ENCODE measurements around the gene SLC7A4. TPM values are rescaled to one million over a fixed set of nuclear protein-coding genes. Genes with fewer than 3 reads are reported as not detected.

Gene SLC7A4
- polyA plus RNA-seq, 1 donor from 2014 or later: not detected

GRCh38 chr22:21070690-21071615 is 38.6 kb upstream of the SLC7A4 start (continued):
- TF ChIP-seq SMC3 (conservative IDR thresholded peaks at IDR 0.05; ENCODE audit: poor library complexity): no peak

DNA sequence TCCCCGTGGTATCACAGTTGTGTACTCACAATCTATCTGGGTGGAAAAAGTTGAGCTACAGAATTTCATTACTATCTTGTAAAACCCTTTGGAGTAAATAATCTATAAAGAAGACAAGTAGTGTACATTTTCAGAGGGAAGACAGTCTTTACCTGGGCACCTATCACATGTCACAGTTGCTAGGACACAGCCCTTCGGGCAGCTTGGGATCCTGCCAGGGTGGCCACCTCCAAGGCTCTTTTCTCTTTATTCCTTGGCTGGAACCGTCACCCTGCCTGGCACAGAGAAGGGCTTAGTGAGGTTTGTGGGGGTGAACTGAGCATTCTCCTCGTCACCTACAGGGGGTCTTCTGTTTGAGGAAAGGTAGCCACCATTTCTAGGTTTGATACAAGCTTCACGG is 37.0 kb upstream of the SLC7A4 start:
- no peaks in the 10 kb centered on the region for H4K20me1 ChIP-seq (ENCODE audit: insufficient read depth)
- H3K4me3 ChIP-seq (ENCODE audit: low read length): no peak overlapping the region
- no peaks in the 10 kb centered on the region for H3F3A ChIP-seq (ENCODE audit: insufficient read depth, low read length, poor library complexity, severe bottlenecking)
- no peak for TF ChIP-seq CTCF (IDR thresholded peaks at IDR 0.05; ENCODE audit: poor library complexity, severe bottlenecking)
- no peak for TF ChIP-seq RAD21 (conservative IDR thresholded peaks at IDR 0.05)
- TF ChIP-seq, protein P1, sequence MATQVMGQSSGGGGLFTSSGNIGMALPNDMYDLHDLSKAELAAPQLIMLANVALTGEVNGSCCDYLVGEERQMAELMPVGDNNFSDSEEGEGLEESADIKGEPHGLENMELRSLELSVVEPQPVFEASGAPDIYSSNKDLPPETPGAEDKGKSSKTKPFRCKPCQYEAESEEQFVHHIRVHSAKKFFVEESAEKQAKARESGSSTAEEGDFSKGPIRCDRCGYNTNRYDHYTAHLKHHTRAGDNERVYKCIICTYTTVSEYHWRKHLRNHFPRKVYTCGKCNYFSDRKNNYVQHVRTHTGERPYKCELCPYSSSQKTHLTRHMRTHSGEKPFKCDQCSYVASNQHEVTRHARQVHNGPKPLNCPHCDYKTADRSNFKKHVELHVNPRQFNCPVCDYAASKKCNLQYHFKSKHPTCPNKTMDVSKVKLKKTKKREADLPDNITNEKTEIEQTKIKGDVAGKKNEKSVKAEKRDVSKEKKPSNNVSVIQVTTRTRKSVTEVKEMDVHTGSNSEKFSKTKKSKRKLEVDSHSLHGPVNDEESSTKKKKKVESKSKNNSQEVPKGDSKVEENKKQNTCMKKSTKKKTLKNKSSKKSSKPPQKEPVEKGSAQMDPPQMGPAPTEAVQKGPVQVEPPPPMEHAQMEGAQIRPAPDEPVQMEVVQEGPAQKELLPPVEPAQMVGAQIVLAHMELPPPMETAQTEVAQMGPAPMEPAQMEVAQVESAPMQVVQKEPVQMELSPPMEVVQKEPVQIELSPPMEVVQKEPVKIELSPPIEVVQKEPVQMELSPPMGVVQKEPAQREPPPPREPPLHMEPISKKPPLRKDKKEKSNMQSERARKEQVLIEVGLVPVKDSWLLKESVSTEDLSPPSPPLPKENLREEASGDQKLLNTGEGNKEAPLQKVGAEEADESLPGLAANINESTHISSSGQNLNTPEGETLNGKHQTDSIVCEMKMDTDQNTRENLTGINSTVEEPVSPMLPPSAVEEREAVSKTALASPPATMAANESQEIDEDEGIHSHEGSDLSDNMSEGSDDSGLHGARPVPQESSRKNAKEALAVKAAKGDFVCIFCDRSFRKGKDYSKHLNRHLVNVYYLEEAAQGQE (IDR thresholded peaks at IDR 0.05; ENCODE audit: borderline replicate concordance): no peak
- TF ChIP-seq TAF1 (IDR thresholded peaks at IDR 0.05; ENCODE audit: low read depth): no peak
- no peak for TF ChIP-seq MXI1 (conservative IDR thresholded peaks at IDR 0.05; ENCODE audit: poor library complexity, severe bottlenecking)
- TF ChIP-seq EZH2 (IDR thresholded peaks at IDR 0.05; ENCODE audit: borderline replicate concordance, insufficient read depth, low read length, poor library complexity, severe bottlenecking): no peak
- TF ChIP-seq SMC3 (conservative IDR thresholded peaks at IDR 0.05; ENCODE audit: poor library complexity): no peak
- no peak for TF ChIP-seq POLR2AphosphoS5 (IDR thresholded peaks at IDR 0.05)
- no peak for TF ChIP-seq EP300 (conservative IDR thresholded peaks at IDR 0.05; ENCODE audit: poor library complexity, severe bottlenecking)
- H3K9ac ChIP-seq (ENCODE audit: low read length): no peak overlapping the region
- no peaks in the 10 kb centered on the region for H3K36me3 ChIP-seq (ENCODE audit: insufficient read depth, low read length)
- no peaks in the 10 kb centered on the region for H3K27me3 ChIP-seq (ENCODE audit: insufficient read depth, low read depth, low read length)
- no peaks in the 10 kb centered on the region for H3K9me3 ChIP-seq (ENCODE audit: low read length)
- H3K79me2 ChIP-seq (replicated peaks; ENCODE audit: insufficient read depth, low read length): no peaks in the 10 kb centered on the region
- no peaks in the 10 kb centered on the region for H3K9me2 ChIP-seq (ENCODE audit: insufficient read depth, low read length)
- no peak overlapping the region for H3K4me2 ChIP-seq (ENCODE audit: low read length)
- H3K27ac ChIP-seq (ENCODE audit: low read length): no peak overlapping the region
- H2AFZ ChIP-seq (ENCODE audit: low read depth, low read length): no peak overlapping the region

DNA sequence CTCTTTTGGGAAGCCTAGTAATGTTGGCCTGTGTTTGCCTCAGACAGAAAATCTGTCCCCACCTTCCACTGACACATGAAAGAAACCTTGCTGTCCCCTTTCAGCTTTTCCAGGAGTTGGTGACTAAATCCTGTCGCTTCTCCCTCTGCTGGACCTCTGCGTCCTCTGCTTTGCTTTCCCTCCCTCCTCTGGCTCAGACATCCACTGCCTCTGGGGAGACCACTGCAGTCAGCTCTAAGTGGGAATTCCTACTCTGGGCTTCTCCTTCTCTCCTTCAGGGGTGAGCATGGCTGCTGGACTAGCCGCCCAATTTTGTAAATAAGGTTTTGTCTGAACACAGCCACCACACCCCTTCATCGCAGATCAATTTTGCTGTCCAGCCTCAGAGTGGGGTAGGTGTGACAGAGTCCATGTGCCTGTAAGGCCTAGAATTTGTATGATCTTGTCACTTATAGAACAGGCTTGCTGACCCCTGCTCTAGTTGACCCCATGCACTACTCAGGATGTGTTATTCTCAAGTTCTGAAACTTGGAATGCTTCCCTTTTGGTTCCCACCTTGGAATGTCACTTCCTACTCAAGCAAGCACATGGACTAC is 36.4 kb upstream of the SLC7A4 start:
- Histone ChIP-seq H3K4me3 (ENCODE audit: low read length) (no peak overlapping the region), H4K20me1 (ENCODE audit: insufficient read depth) (no peaks in the 10 kb centered on the region), H3F3A (ENCODE audit: insufficient read depth, low read length, poor library complexity, severe bottlenecking) (no peaks in the 10 kb centered on the region), H3K9me2 (ENCODE audit: insufficient read depth, low read length) (no peaks in the 10 kb centered on the region), H3K27me3 (ENCODE audit: insufficient read depth, low read depth, low read length) (no peaks in the 10 kb centered on the region), H3K79me2 (replicated peaks; ENCODE audit: insufficient read depth, low read length) (no peaks in the 10 kb centered on the region), H3K27ac (ENCODE audit: low read length) (no peak overlapping the region), H3K36me3 (ENCODE audit: insufficient read depth, low read length) (no peaks in the 10 kb centered on the region), H3K9me3 (ENCODE audit: low read length) (no peaks in the 10 kb centered on the region), H3K4me2 (ENCODE audit: low read length) (no peak overlapping the region), H2AFZ (ENCODE audit: low read depth, low read length) (no peak overlapping the region), H3K9ac (ENCODE audit: low read length) (no peak overlapping the region)
- TF ChIP-seq CTCF (IDR thresholded peaks at IDR 0.05; ENCODE audit: poor library complexity, severe bottlenecking) (no peak), POLR2AphosphoS5 (IDR thresholded peaks at IDR 0.05) (no peak)
